Measurements from ENCODE around the gene KCNC2.

Gene KCNC2

DNA sequence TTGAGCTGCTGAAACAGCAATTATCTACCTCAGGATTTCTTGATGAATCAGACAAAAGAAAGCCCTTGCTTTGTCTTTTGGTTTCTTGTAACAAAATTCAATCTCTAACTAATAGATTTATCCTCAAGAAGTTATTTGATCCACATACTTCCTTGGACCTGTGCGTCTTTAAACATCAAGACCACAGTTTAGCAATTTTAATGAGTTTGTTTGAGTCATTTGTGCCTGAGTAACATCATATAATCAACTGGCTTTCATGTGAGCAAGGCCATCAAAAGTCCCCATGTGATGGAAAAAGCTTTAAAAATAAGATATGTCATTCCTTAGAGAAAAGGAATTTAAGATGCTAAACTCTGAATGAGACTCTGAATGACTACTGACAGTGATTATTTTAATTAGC, 52.3 kb downstream of the KCNC2 start:
- DNase-seq = no peak

GRCh38 chr12:75155962-75156361, 53.7 kb downstream of the KCNC2 start:
- DNase-seq = no peak

DNA sequence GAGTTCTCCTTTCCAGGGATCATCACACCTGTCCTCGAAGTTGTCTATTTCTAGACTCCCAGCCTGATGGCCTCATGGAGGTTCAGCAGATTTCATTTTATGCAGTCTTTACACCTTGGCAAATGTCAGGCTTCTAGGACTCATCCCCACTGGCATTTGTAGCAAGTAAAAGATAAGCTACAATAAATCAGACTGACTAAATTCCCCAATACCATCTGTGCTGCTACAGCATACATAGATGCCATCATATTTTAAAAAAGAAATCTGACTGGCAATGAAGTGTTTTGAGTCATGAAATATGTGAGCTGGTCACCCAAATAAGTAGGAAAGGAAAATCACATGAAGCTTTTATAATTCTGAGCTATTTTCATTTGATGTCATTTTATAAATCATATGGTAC, 55.3 kb downstream of the KCNC2 start:
- no peak for DNase-seq

- DNase-seq = no peak
Measured at GRCh38 chr12:75139196-75139595, 70.4 kb downstream of the KCNC2 start.

DNA sequence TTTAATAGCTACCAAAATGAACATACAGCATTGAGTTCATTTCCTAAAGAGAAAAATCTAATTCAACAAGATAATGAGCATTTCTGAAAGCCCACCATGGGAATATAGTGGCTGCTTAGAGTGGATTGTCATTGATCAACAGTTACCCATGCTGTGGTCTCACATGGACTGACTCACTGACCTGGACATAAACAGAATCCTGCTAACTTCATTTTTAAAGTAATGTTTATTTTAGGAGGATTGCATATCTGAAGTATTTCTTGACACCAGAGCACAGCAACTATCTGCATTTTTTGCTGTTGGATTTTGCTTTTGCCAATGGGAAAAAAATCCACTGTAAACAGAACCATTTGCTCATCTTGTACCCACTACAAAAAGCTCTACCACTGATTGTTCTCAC, 71.7 kb downstream of the KCNC2 start:
- DNase-seq = no peak

- no peak for DNase-seq
Measured at GRCh38 chr12:75135026-75135425, 74.6 kb downstream of the KCNC2 start.

DNA sequence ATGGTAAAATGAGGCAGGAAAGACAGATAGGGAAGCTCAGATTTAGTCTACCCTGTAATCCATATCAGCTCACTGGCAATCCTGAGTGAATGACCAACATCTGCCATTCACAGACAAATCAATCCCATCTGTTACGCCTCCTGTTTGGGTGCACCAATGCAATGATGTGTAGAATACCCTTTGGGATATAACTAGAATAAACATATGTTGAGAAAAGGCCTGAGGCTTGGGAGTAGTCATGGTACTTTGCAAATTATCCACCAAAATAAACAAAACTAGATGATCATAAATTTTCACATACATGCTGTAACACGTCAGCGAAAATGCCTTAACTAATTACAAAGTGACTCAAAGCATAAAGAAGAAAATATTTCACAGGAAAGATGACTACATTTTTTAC, 78.8 kb downstream of the KCNC2 start:
- no peak for DNase-seq

GRCh38 chr12:75129275-75129674, 80.4 kb downstream of the KCNC2 start:
- DNase-seq = no peak

- no peak for DNase-seq
Measured at GRCh38 chr12:75121036-75121705, 88.5 kb downstream of the KCNC2 start.

- DNase-seq = no peak
Measured at GRCh38 chr12:75120311-75120711, 89.3 kb downstream of the KCNC2 start.

DNA sequence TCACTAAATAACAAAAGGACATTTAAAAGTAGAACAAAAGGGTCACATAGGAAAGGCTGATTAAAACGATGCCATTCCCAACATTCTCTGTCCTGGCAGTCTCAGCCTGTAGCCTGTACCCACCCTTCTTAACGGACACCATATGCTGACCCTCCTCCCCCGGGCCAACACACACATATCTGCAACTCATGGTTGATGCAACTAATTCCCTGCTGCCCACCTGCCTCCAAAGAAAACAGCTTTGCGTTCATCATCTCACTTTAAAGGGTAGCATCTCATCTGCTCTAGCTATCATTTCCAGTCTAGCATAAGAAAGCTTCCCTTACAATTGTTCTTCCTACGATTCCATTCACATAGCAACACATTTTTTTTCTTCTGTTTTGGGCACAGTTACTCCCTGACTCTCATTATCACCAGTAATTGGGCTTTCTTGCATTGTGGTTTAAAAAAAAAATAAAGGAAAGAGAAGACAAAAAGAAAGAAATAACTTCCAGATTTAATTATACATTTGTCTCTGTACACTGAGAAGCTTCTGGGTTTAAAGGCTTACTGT, 92.9 kb downstream of the KCNC2 start:
- DNase-seq = no peak

GRCh38 chr12:75115748-75116147, 93.9 kb downstream of the KCNC2 start:
- DNase-seq = no peak

- DNase-seq = no peak
Measured at GRCh38 chr12:75103822-75104221, 105.8 kb downstream of the KCNC2 start.

GRCh38 chr12:75101781-75102180, 107.9 kb downstream of the KCNC2 start:
- DNase-seq = no peak

DNA sequence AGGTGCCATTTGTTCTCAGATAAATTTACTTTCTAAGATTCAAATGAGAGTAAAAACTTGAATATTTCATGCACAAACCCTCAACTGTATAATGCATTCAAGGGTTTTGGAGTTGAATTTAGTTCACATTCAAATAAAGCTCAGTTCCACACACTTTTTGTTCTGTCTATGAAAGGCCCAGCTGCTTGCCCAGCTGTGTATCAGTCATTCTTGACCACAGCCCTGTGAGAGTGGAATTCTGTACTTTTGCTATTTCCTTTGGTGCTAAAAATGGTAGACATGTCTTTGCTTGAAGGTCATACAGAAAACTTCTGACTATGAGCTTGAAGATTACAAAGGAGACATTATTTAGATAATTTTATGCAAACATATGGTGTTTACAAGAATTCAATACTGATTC, 110.4 kb downstream of the KCNC2 start:
- no peak for DNase-seq

DNA sequence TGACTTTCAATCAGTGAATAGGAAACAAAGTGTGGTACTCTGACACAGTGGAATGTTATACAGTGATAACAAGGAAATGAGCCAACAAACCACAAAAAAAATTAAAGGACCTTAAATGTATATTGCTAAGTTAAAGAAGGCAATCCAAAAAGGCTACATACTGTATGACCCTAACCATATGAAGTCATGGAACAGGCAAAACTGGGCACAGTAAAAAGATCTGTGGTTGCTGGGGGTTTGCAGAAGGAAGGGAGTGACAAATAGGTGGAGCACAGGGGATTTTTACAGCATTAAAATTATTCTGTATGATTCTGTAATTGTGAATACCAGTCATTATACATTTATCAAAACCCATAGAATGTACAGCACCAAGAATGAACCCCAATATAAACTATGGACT, 112.6 kb downstream of the KCNC2 start:
- DNase-seq = no peak

DNA sequence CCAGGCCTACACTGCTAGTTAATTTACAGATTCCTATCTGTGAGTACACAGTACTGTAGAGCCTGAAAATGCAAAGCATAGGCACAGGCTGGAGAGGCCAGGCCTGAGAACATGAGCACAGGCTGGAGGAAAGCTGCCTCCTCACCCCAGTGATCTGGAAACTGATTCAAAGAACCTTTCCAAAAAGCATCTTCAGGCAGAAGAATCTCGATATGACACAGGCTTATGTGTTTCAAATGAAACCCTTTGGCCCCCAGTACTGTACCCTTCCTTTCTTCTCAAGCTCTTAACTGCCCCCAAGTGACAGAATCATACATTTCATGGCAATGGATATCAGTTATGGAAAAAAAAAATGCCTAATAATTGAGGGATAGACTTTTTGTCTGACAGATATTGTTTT, 122.0 kb downstream of the KCNC2 start:
- DNase-seq = no peak

DNA sequence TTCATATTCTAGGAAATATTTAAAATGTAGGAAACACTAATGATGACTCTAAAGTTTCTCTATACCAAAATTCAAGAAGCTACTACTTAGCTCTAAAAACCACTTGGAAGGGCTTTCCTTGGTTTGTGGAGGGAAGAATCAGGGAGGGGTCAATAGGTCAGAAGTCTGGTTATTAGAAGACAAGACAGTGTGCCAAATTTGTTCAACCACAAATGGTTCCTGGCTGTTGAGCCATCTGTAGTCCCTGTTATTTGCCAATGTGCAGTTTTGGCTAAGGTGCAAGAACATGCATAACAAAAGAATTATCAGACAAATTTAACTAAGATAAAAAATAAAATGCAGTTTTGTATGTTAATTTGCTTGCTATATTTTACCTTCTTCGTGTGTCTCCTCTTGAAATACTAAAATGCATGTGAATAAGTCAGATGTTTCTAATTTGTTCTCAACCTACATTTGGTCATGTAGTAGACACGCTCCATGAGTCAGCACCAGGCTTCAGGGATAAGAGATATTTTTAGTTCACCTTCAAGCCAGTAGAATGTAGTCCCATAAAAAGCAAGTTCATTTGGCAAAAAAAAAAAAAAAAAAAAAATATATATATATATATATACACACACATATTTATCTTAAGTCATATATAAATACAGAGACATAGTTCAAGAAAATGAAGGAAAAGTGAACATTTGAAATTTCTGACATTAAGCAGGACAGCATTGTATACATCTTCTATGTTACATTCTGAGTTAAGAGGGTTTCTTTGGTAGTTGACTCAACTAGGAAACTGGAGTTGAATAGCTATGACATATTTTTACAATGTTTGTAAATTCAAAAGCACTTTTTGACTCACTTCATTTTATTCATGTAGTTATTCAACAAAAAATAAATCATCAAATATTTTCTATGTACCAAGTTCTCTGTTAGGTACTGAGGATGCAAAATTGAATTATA, 123.3 kb downstream of the KCNC2 start:
- DNase-seq = no peak

GRCh38 chr12:75081305-75081704, 128.3 kb downstream of the KCNC2 start:
- DNase-seq = no peak

DNA sequence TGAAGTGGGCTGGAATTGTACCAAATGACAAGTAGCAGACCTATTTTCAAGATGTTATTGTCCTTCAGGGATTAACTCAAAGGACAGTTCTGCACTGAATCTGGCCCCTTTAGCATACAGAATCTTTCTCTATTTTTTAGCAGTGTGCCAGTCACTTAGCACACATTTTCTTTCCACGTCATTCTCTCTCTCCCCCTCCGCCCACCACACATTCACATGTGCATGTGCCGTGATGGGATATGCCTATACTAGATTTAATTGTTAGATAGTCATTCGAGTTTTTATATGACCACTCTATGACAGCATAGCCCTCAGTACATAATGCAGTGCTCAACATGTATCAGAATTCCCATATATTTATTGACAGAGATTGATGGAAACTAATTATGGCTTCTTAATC, 129.1 kb downstream of the KCNC2 start:
- no peak for DNase-seq

- DNase-seq = no peak
Measured at GRCh38 chr12:75065482-75065881, 144.2 kb downstream of the KCNC2 start.

DNA sequence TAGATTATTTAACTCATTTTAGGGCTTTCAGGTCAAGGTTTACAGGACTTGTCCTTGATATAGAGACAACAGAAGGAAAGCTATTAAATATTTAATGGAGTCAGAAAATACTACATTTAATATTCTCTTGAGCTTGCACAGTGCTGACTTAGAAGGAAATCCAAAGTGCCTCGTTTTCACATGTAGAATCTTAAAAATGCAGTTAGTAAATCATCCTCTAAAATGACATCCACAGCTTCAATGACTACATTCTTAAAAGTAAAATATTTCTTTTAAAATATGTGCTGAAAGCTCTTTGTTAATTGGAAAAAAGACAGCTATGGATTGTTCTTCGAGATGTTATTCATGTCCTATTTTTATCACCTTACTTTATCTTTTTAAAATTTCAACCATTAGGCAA, 146.9 kb downstream of the KCNC2 start:
- DNase-seq = no peak

DNA sequence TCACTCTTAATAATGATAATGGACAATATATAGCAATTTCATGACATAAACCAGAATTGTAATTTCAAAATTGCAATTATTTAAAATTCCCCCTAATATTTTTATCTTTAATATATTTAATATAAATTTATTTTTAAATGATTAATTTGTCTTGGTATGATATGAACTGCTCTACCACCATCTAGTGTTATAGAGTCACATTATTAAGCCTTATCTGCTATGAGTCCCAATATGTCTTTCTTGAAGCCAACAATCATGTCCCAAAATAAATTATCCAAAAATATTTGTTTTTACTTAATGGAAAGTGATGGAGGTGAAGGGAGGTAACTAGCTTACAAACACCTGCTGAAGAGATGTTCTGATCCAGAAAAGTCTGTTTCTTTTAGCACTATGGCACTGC, 151.4 kb downstream of the KCNC2 start:
- DNase-seq = peak in 1 of 2 donors; percentile 2

- DNase-seq = no peak
Measured at GRCh38 chr12:75048767-75049166, 160.9 kb downstream of the KCNC2 start.
